ENCODE measurements around the gene FBXO28.

FBXO28 gene, protein sequence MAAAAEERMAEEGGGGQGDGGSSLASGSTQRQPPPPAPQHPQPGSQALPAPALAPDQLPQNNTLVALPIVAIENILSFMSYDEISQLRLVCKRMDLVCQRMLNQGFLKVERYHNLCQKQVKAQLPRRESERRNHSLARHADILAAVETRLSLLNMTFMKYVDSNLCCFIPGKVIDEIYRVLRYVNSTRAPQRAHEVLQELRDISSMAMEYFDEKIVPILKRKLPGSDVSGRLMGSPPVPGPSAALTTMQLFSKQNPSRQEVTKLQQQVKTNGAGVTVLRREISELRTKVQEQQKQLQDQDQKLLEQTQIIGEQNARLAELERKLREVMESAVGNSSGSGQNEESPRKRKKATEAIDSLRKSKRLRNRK

GRCh38 chr1:224113918-224114786 lies at the start of gene FBXO28:
Gene FBXO28, plus strand, starts transcription at chr1:224114111. Its CDS starts 19 bp downstream, at chr1:224114130.
- peak; percentile 95 for DNase-seq (ENCODE audit: low spot score)

GRCh38 chr1:224064150-224064549 lies 49.8 kb upstream of the FBXO28 start:
- no peak for DNase-seq (ENCODE audit: low spot score)

- peak; percentile 95 for DNase-seq (ENCODE audit: low spot score)
Measured at GRCh38 chr1:224065455-224065854, 48.5 kb upstream of the FBXO28 start.

DNA sequence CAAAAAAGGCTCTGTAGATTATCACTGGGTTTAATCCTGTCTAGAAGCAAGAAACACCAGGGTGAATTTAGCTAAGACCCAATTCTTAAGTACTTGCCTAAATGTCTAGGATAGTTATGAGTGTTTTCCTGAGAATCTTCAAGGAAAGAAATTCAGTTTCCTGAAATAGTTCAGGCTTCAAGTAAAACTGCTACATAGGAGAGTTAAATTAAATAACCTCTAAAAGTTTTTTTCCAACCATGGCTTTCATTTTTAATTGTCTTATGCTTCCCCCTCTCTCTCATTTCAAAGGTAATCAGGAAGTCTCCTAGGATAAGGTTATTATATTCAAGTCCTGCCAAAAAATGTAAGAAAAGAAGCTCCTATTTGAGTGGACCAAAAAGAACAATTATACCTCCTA lies 46.7 kb upstream of the FBXO28 start:
- no peak for DNase-seq (ENCODE audit: low spot score)

GRCh38 chr1:224067621-224068457 lies 46.1 kb upstream of the FBXO28 start:
- DNase-seq (ENCODE audit: low spot score) = peak; percentile 93

- DNase-seq (ENCODE audit: low spot score) = peak; percentile 59
Measured at GRCh38 chr1:224068458-224069072, 45.3 kb upstream of the FBXO28 start.

- no peak for DNase-seq (ENCODE audit: low spot score)
Measured at GRCh38 chr1:224069138-224069537, 44.8 kb upstream of the FBXO28 start.

DNA sequence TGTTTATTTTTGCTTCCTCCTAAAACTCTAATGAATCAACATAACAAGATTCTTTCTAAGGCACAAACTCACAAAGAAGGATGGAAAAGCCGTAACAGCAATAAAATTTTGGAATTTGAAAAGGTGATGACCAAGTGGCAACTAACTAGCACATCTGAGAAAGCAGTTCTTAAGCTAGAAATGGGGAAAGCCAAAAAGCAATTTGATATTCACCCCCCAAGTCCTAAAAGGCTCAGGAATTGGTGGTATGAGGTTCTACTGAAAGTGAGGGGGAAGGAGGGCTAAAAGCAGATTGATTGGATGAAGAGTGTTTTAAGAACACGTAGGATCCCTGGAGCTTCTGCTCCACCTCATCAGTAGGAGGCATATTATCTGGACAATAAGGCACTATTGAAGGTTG lies 43.4 kb upstream of the FBXO28 start:
- DNase-seq (ENCODE audit: low spot score) = no peak

GRCh38 chr1:224076407-224076806 lies 37.5 kb upstream of the FBXO28 start:
- DNase-seq (ENCODE audit: low spot score) = no peak

DNA sequence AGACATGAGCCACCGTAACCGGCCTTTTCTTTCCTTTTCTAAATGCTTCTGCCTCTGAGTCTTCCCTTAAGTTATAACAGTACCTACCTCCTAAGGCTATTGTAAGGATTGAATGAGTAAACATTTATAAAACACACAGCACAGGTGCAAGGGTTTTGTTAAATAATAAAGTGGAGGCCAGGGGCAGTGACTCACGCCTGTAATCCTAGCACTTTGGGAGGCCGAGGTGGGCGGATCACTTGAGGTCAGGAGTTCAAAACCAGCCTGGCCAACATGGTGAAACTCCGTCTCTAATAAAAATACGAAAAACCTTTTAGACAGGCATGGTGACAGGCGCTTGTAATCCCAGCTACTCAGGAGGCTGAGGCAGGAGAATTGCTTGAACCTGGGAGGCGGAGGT lies 34.3 kb upstream of the FBXO28 start:
- DNase-seq (ENCODE audit: low spot score) = peak; percentile 75

DNA sequence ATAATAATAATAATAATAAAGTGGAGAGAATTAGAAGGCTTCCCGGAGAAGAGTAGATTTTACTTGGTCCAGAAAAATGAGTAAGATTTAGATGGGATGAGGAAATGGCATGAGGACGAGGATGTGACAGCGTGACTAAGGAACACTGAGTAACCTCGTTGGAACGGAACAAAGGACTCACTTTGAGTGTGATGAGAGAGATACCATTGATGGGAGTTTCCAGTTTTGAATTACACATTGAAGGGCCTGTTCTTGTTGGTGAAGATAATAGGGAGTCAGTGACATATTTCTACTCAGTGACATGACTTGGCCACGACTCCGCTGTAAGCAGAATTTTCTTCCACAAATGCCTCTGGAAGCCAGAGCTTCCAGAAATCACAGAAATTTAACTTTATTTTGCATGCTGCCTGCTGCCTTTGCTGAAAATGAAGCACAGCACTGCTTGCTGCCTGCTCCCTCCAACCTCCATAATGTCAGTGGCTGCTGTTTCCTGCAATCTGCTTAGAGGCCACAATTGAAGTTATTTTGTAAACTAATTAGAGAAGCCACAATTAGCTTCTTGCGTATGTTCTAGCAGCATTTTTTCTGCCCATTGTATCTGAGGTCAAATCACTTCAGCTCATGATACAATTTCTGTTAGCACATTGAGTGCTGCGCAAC lies 33.7 kb upstream of the FBXO28 start:
- DNase-seq (ENCODE audit: low spot score) = peak; percentile 90

GRCh38 chr1:224081604-224082003 lies 32.3 kb upstream of the FBXO28 start:
- peak; percentile 28 for DNase-seq (ENCODE audit: low spot score)

- peak; percentile 60 for DNase-seq (ENCODE audit: low spot score)
Measured at GRCh38 chr1:224082146-224082545, 31.8 kb upstream of the FBXO28 start.

DNA sequence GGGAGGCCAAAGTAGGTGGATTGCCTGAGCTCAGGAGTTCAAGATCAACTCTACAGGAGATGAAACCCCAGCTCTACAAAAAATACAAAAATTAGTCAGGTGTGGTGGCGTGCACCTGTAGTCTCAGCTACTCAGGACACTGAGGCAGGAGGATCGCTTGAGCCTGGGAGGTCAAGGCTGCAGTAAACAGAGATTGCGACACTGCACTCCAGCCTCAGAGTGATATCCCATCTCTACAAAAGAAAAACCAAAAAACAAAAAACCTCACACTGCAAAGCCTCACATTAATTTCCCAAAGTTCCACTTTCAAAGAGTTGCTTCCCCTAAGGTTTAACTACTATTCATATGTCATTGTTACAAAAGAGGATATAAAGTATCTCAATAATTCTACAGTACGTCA lies 29.0 kb upstream of the FBXO28 start:
- no peak for DNase-seq (ENCODE audit: low spot score)

- no peak for DNase-seq (ENCODE audit: low spot score)
Measured at GRCh38 chr1:224085421-224086108, 28.3 kb upstream of the FBXO28 start.

DNA sequence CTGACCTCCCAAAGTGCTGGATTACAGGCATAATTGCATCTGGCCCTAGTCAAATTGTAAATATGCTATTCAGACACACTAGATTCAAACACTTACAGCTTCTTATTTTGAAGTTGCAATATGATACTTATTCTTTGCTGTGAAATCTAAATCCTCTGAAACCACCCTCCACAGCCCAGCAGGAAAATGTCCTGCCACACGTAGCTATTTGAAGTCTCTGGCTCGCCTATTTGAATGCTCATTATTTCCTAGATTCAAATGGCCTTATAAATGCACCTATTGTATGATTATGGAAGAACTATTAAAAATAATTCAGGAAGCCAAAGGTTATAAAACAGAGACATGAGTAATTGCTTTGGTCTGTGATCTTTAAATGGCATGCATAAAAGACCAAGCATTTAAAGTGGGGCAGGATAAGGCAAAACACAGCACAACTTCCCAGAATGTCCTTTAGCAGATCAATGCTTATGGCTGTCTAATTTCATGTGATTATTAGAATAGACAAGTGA lies 26.6 kb upstream of the FBXO28 start:
- DNase-seq (ENCODE audit: low spot score) = no peak

- no peak for DNase-seq (ENCODE audit: low spot score)
Measured at GRCh38 chr1:224089583-224089982, 24.3 kb upstream of the FBXO28 start.

DNA sequence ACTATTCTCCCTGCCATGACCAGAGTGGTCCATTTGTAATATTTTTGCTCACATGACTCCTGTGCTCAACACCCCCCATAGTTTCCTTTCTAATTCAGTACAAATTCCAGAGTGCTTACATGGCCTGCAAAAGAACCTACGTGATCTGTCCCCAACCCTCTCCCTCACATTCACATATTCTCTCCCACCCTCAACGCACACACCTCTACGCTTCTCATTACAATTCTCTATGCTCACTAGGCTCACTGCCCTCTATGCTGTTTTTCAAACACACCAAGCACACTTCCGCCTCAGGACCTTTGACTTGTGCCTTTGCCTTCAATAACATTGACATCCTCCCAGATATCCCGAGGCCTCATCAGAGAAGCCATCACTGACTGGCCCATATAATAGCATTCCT lies 23.8 kb upstream of the FBXO28 start:
- no peak for DNase-seq (ENCODE audit: low spot score)

DNA sequence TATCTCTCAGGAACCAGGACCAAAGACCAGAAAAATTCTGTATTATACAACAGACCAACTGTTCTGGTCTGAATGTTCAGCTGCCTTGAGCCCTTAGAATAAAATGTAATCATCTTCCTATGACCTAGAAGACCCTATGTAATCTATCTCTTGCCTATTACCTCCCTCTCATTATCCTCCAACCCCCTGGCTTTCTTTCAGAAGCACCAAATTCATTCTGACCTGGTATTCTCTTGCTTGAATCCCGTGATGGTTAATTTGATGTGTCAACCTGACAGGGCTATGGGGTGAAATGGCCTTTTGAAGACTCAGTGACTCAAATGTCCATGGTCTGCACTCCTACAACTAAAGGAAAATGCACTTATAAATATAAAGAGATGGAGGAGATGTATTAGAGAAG lies 21.8 kb upstream of the FBXO28 start:
- no peak for DNase-seq (ENCODE audit: low spot score)

DNA sequence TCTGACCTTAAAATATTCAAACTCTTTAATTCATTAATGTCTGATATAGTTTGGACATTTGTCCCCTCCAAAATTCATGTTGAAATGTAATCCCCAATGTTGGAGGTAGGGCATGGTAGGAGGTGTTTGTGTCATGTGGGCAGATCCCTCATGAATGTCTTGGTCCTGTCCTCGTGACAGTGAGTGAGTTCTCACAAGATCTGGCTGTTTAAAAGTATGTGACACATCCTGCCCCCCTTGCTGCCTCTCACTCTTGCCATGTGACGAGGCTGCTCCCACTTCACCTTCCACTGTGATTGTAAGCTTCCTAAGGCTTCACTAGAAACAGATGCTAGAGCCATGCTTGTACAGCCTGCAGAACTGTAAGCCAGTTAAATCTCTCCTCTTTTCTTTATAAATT lies 21.3 kb upstream of the FBXO28 start:
- no peak for DNase-seq (ENCODE audit: low spot score)
